Measurements from ENCODE around the gene KIF26A.

Gene KIF26A

GRCh38 chr14:104131968-104132732 is 6.2 kb upstream of the KIF26A start:
- DNase-seq = no peak

GRCh38 chr14:104132981-104133380 is 5.4 kb upstream of the KIF26A start:
- DNase-seq = no peak

- DNase-seq = no peak
Measured at GRCh38 chr14:104133496-104133895, 4.9 kb upstream of the KIF26A start.

DNA sequence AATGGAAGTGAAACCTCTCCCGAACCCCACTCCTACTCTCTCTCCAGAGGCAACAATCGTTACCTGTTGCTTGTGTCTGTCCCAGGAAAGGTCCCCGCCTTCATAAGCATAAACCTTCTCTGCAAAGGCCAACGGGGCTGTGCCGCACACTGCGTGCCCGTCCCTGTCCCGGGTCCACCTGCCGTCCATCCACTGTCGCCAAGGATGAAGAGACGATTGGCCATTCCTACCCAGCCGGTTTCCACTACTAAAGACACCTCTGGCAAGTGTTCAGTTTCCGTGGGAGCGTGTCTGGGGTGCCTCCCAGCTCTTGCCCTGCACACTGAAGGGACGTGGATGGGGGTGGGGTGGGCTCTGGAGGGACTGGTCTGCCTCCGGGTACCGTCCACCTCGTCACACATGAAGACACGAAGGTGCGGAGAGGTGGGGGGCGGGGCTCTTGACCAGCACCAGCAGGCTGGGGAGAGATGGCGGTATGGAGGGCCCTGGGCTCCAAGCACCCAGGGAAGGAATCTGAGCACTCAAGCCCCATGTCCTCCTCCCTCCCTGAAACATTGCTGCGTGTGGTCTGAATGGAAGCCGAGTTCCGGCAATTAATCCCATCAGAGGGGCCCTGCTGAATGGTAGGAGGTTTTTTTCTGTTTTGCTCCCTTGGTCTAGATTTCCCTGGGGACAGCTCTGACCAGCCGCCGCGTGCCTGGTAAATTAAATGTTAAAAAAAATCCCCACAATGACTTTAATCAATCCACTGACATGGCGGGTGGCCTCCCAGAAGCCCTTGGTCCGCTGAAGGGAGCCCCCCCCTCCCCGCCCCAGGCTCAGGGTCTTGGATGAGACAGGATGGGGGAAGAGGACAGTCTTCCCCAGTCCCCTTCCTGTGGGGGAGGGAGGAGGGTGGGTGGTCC is 4.1 kb upstream of the KIF26A start:
- no peak for DNase-seq

- peak; percentile 16 for DNase-seq
Measured at GRCh38 chr14:104135121-104135903, 3.1 kb upstream of the KIF26A start.

DNA sequence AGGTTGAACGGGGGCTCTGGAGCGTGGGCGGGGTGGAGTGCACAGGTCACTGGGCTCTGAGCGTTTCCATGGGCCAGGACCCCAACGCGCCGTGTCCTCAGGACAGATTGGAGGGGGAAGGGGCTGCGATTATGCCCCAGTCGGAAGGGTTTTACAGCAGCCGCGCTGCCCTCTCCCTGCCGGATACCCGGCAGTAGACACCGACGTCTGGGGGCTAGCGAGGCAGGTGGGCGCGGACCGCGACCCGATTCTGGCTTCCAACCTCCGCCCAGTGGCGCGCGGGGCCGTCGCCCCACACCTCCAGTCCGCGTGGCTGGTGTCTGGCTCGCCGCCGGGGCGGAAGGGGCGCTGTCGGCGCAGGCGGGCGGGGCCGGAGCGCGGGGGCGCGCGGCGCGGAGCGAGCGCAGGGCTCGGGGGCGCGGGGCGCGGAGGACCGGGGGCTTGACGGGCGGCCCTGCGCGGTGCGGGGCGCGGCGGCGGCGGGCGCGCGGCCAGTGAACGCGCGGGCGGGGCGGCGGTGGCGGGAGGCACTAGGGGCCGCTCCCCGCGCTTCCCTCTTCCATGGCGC is 2.4 kb upstream of the KIF26A start:
- DNase-seq = no peak

DNA sequence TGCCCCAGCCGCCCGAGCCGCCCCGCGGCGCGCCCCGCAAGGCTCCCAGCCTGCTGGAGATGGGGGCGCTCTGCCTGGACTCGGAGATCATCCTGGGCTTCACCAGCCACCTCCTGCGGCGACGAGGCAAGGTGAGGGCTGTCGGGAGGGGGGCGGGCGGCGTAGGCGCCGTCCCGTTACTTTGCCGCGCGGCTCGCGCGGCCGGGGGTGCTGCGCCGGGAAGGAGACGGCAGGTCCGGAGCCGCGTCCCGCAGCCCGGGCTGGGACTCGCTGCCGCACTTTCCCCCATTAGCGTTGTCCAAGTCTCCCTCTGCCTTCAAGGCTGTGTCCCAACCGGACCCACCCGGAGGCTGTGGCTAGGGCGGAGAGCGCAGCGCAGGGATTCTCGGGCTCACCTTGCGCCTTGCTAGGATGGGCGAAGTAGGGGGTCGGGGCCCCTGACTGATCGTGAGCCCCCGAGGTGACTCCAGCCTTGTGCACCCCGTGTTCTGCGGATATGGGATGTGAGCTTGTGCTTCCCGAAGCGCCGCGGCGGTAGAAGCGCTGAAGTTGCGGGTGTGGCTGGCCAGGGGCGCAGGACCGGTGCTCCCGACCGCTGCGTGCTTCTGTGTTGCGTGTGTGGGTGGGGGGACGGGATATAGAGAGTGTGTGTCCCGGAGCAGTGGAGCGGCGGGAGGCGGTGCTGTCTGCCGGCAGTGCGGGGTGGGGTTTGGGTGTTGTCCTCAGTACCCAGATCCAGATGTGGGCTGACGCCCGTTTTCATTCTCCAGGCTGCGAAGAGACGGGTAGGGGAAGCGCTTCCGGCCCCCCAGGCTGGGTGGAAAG is 1.7 kb upstream of the KIF26A start:
- no peak for DNase-seq

GRCh38 chr14:104137297-104138097 is 890 bp upstream of the KIF26A start:
- peak; percentile 36 for DNase-seq

DNA sequence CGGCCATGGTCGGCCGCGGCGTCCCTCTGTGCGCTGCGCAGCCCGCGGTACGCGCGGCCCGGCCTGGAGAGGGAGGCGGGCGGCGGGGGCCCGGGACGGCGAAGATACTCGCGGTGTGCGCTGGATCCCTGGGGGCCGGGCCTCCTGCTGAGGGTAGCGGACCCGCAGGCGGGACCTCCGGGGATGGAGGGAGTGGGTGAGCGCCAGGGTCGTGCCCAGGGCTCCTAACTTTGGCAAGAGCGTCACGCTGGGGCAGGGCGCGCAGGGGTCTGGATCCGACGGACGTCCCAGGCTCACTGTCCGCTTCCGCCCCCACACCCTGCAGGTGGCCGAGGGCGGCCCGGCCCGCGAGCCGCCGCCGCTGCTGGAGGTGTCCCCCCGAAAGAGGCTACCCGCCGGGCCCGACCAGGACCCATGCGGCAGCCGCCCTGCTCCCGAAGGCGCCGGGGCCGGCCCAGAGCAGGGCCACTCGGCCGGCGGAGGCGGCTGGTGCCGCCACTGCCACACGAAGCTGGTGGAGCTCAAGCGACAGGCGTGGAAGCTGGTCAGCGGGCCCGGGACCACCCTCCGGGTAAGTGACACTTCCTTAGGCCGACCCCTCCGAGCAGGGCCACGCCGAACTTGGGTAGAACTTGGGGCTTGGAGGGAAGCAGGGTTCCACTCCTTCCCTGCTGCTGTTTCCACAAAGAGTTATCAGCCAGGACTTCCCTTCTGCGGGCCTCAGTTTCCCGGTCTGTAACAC is 502 bp downstream of the KIF26A start:
- peak; percentile 5 for DNase-seq

DNA sequence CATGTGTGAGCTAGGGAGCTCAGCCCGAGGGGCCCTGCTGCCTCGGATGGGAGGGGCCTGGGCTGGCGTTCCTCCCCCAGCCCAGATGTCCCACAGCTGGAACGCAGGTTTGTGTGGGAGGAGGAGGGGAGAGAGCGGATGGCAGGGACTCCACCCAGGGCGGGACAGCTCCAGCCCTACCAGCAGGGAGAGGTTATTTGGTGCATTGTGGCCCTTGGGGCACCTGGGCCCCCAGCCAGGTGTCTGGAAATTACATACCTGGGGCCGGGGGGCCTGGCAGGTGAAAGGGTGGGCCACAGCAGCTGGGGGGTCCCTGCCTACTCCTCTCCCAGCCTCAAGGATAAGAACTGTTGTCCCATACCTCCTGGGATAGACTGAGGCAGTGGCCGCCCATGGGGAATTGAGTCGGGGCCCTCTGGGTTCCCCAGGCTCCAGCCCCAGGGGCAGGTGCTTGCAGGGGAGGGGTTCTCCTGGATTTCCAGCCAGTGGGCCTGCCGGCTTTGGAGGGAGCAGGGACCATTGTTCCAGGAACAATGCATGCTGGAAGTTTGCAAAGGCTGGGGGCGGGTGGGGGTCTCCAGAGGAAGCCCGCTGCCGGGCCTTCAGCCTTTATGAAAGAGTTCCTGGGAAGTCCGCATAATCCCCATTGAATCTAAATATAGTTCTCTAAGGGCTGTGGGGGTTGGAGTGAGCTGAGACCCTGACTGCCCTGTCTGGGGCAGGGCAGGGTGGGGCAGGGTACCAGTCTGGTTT is 1.2 kb downstream of the KIF26A start:
- DNase-seq = no peak

DNA sequence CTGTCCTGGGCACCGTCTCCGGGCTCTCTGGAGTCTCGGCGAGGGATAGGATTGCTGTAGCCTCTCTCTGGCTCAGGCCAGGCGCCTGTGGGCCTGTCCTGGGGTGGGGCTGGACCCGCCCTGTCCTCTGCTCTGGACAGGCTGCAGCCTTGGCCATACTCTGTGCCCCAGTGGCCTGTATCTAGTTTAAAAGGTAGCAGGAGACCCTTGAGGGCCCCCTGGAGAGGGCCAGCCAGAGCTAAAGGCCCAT is 1.8 kb downstream of the KIF26A start:
- DNase-seq = no peak

GRCh38 chr14:104140463-104141331 is 2.3 kb downstream of the KIF26A start:
- DNase-seq = no peak

DNA sequence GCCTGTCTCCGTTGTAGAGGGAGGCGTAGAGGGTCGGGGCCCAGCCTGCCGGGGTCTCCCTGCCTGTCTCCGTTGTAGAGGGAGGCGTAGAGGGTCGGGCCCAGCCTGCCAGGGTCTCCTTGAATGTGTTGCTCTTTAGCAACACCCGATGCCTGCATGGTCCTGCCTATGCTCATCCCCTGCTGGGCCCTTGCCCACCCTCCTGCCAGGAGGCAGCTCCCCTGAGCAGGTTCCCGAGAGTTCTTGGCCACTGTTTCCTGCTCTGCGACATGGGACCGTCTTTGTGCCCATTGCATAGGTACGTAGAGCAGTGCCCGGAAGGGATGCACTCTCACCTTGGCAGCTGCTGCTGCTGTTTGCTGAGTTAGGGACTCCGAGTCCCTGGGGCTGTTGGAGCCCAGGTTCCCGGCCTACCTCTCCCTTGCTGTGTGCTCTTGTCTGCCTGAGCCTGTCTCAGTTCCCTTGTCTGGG is 3.3 kb downstream of the KIF26A start:
- DNase-seq = no peak

GRCh38 chr14:104142136-104142945 is 4.0 kb downstream of the KIF26A start:
- DNase-seq = no peak

DNA sequence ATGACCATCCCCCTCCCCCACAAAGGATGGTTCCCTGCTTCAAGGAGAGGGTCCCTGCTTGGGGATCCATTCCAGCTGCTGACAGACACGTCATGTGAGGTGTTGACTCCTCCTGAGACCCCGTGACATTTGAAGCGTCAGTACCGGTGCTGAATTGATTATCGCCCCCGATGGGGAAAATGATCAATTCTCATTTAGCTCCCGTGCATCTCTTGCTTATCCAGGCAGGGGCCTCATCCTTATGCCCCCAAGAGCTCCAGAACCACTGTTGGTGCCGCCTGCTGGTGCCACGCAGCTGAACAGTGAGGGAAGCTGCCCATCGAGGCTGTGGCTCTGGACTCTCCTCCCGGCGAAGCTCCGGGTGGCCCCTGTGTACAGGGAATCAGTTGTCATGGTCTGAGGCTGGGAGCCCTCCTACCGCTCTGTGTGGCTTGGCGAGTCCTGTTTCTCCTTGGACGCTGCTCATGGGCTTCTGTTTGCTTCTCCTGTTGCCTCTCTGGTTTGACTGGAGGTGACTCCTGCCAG is 4.6 kb downstream of the KIF26A start:
- DNase-seq = no peak

- no peak for DNase-seq
Measured at GRCh38 chr14:104143521-104144452, 5.4 kb downstream of the KIF26A start.

Data from fibroblast of skin of back (primary cell).